ENCODE measurements around the gene LST1. TPM values are rescaled to one million over a fixed set of nuclear protein-coding genes. Genes with fewer than 3 reads are reported as not detected.
A peak's percentile ranks its signal among the peaks of the same experiment; 100 is the strongest.

The LST1 gene
- polyA plus RNA-seq, 3 donors = 3.1 to 41.1 (median 32.1) TPM

GRCh38 chr6:31558631-31559500, 27.2 kb upstream of the LST1 start:
- no peak overlapping the region for H3K27ac ChIP-seq (ENCODE audit: low read depth, low read length)
- 47 to 84% (median 53%) methylated on average over 14 of the region's 14 CpGs for WGBS, 3 donors

GRCh38 chr6:31559606-31559957, 26.5 kb upstream of the LST1 start:
- 33 to 79% (median 50%) methylated on average over 4 of the region's 4 CpGs for WGBS, 3 donors
- H3K27ac ChIP-seq (ENCODE audit: low read depth, low read length) = no peak overlapping the region

GRCh38 chr6:31559958-31560696, 25.9 kb upstream of the LST1 start:
- H3K27ac ChIP-seq (ENCODE audit: low read depth, low read length) = peak overlapping the region; percentile 51

GRCh38 chr6:31560697-31561058, 25.4 kb upstream of the LST1 start:
- H3K27ac ChIP-seq (ENCODE audit: low read depth, low read length) = no peak overlapping the region

More at GRCh38 chr6:31559958-31560696, 25.9 kb upstream of the LST1 start:
- WGBS, 3 donors = 23 to 76% (median 32%) methylated on average over 7 of the region's 7 CpGs

GRCh38 chr6:31567531-31568370, 18.3 kb upstream of the LST1 start:
- 47 to 58% (median 49%) methylated on average over 9 of the region's 9 CpGs for WGBS, 3 donors

GRCh38 chr6:31568537-31568961, 17.5 kb upstream of the LST1 start:
- WGBS, 3 donors = 52 to 67% (median 53%) methylated on average over 3 of the region's 3 CpGs
- no peak overlapping the region for H3K27ac ChIP-seq (ENCODE audit: low read depth, low read length)

More at GRCh38 chr6:31567531-31568370, 18.3 kb upstream of the LST1 start:
- H3K27ac ChIP-seq (ENCODE audit: low read depth, low read length) = no peak overlapping the region

- H3K27ac ChIP-seq (ENCODE audit: low read depth, low read length) = no peak overlapping the region
- 73 to 90% (median 77%) methylated on average over 1 of the region's 1 CpG for WGBS, 3 donors
Measured at GRCh38 chr6:31569861-31570536, 16.1 kb upstream of the LST1 start.

GRCh38 chr6:31572041-31572911, 13.8 kb upstream of the LST1 start, which contains the start of gene LTA:
Gene LTA (plus strand): TSS chr6:31572289. CDS start chr6:31572743, 454 bp downstream.
- no peak within 1 kb of the TSS for H3K27ac ChIP-seq (ENCODE audit: low read depth, low read length)
- WGBS, 3 donors = 81% methylated on average over 22 to 27 of the region's 27 CpGs

GRCh38 chr6:31573239-31574105, 12.6 kb upstream of the LST1 start:
- H3K27ac ChIP-seq (ENCODE audit: low read depth, low read length) = no peak overlapping the region
- 74 to 91% (median 90%) methylated on average over 9 of the region's 9 CpGs for WGBS, 3 donors

GRCh38 chr6:31574106-31575061, 11.7 kb upstream of the LST1 start:
- no peak overlapping the region for H3K27ac ChIP-seq (ENCODE audit: low read depth, low read length)
- 78 to 87% (median 84%) methylated on average over 14 of the region's 14 CpGs for WGBS, 3 donors

GRCh38 chr6:31575335-31575901, 10.7 kb upstream of the LST1 start, which contains the start of gene TNF:
Gene TNF (plus strand): TSS chr6:31575565. CDS start chr6:31575742, 177 bp downstream.
- no peak within 1 kb of the TSS for H3K27ac ChIP-seq (ENCODE audit: low read depth, low read length)
- WGBS, 3 donors = 26 to 62% (median 29%) methylated on average over 19 of the region's 19 CpGs

GRCh38 chr6:31575952-31576685, 10.0 kb upstream of the LST1 start:
- 63 to 76% (median 64%) methylated on average over 8 of the region's 8 CpGs for WGBS, 3 donors
- H3K27ac ChIP-seq (ENCODE audit: low read depth, low read length) = no peak overlapping the region

- no peak overlapping the region for H3K27ac ChIP-seq (ENCODE audit: low read depth, low read length)
- 82 to 87% (median 87%) methylated on average over 18 to 19 of the region's 19 CpGs for WGBS, 3 donors
Measured at GRCh38 chr6:31576897-31577578, 9.0 kb upstream of the LST1 start.

GRCh38 chr6:31577579-31577966, 8.5 kb upstream of the LST1 start:
- no peak overlapping the region for H3K27ac ChIP-seq (ENCODE audit: low read depth, low read length)
- 84 to 89% (median 88%) methylated on average over 3 of the region's 3 CpGs for WGBS, 3 donors
